Measurements from ENCODE around the gene CIAO3. TPM values are rescaled to one million over a fixed set of nuclear protein-coding genes. Genes with fewer than 3 reads are reported as not detected.

Gene CIAO3
- polyA plus RNA-seq, 1 donor from 2014 or later = 57.8 TPM

- Histone ChIP-seq H3K27me3 (ENCODE audit: insufficient read depth, low read depth, low read length) (no peaks in the 10 kb centered on the region), H3K4me2 (ENCODE audit: low read length) (no peak overlapping the region), H3K9me3 (ENCODE audit: low read length) (no peaks in the 10 kb centered on the region), H3K36me3 (ENCODE audit: insufficient read depth, low read length) (no peaks in the 10 kb centered on the region), H4K20me1 (ENCODE audit: insufficient read depth) (no peaks in the 10 kb centered on the region), H3K79me2 (replicated peaks; ENCODE audit: insufficient read depth, low read length) (no peaks in the 10 kb centered on the region), H3F3A (ENCODE audit: insufficient read depth, low read length, poor library complexity, severe bottlenecking) (no peaks in the 10 kb centered on the region), H3K9ac (ENCODE audit: low read length) (no peak overlapping the region), H3K9me2 (ENCODE audit: insufficient read depth, low read length) (no peaks in the 10 kb centered on the region), H3K4me3 (ENCODE audit: low read length) (no peak overlapping the region), H3K27ac (ENCODE audit: low read length) (no peak overlapping the region), H2AFZ (ENCODE audit: low read depth, low read length) (no peak overlapping the region)
- TF ChIP-seq MXI1 (conservative IDR thresholded peaks at IDR 0.05; ENCODE audit: poor library complexity, severe bottlenecking) (no peak), CTCF (IDR thresholded peaks at IDR 0.05; ENCODE audit: poor library complexity, severe bottlenecking) (no peak), SMC3 (conservative IDR thresholded peaks at IDR 0.05; ENCODE audit: poor library complexity) (no peak), POLR2AphosphoS5 (IDR thresholded peaks at IDR 0.05) (no peak), TAF1 (IDR thresholded peaks at IDR 0.05; ENCODE audit: low read depth) (no peak), EZH2 (IDR thresholded peaks at IDR 0.05; ENCODE audit: borderline replicate concordance, insufficient read depth, low read length, poor library complexity, severe bottlenecking) (no peak), RAD21 (conservative IDR thresholded peaks at IDR 0.05) (no peak), EP300 (conservative IDR thresholded peaks at IDR 0.05; ENCODE audit: poor library complexity, severe bottlenecking) (no peak)
- TF ChIP-seq, protein P1, sequence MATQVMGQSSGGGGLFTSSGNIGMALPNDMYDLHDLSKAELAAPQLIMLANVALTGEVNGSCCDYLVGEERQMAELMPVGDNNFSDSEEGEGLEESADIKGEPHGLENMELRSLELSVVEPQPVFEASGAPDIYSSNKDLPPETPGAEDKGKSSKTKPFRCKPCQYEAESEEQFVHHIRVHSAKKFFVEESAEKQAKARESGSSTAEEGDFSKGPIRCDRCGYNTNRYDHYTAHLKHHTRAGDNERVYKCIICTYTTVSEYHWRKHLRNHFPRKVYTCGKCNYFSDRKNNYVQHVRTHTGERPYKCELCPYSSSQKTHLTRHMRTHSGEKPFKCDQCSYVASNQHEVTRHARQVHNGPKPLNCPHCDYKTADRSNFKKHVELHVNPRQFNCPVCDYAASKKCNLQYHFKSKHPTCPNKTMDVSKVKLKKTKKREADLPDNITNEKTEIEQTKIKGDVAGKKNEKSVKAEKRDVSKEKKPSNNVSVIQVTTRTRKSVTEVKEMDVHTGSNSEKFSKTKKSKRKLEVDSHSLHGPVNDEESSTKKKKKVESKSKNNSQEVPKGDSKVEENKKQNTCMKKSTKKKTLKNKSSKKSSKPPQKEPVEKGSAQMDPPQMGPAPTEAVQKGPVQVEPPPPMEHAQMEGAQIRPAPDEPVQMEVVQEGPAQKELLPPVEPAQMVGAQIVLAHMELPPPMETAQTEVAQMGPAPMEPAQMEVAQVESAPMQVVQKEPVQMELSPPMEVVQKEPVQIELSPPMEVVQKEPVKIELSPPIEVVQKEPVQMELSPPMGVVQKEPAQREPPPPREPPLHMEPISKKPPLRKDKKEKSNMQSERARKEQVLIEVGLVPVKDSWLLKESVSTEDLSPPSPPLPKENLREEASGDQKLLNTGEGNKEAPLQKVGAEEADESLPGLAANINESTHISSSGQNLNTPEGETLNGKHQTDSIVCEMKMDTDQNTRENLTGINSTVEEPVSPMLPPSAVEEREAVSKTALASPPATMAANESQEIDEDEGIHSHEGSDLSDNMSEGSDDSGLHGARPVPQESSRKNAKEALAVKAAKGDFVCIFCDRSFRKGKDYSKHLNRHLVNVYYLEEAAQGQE (IDR thresholded peaks at IDR 0.05; ENCODE audit: borderline replicate concordance) = no peak
Observed at GRCh38 chr16:782258-782657, 41.5 kb upstream of the CIAO3 start.

- Histone ChIP-seq H3K9ac (ENCODE audit: low read length) (no peak overlapping the region), H3K9me3 (ENCODE audit: low read length) (no peaks in the 10 kb centered on the region), H3K27ac (ENCODE audit: low read length) (no peak overlapping the region), H3F3A (ENCODE audit: insufficient read depth, low read length, poor library complexity, severe bottlenecking) (no peaks in the 10 kb centered on the region), H3K36me3 (ENCODE audit: insufficient read depth, low read length) (no peaks in the 10 kb centered on the region), H3K4me3 (ENCODE audit: low read length) (no peak overlapping the region), H3K79me2 (replicated peaks; ENCODE audit: insufficient read depth, low read length) (no peaks in the 10 kb centered on the region), H2AFZ (ENCODE audit: low read depth, low read length) (no peak overlapping the region), H3K4me2 (ENCODE audit: low read length) (no peak overlapping the region), H3K9me2 (ENCODE audit: insufficient read depth, low read length) (no peaks in the 10 kb centered on the region), H3K27me3 (ENCODE audit: insufficient read depth, low read depth, low read length) (no peaks in the 10 kb centered on the region), H4K20me1 (ENCODE audit: insufficient read depth) (no peaks in the 10 kb centered on the region)
- TF ChIP-seq EZH2 (IDR thresholded peaks at IDR 0.05; ENCODE audit: borderline replicate concordance, insufficient read depth, low read length, poor library complexity, severe bottlenecking) (no peak), POLR2AphosphoS5 (IDR thresholded peaks at IDR 0.05) (peak; percentile 20)
Observed at GRCh38 chr16:781346-782010, 40.7 kb upstream of the CIAO3 start.
